HG03460 (cell line): ENCODE measurements around the gene ZBTB42.

Source experiments
- ATAC-seq: cut with Tn5 transposase; IDR thresholded peaks from one replicate; pipeline ENCODE4 v1.9.1; 2021; ENCODE audit not compliant: unreplicated experiment

Gene ZBTB42

GRCh38 chr14:104794631-104794992 is 6.3 kb upstream of the ZBTB42 start:
- ATAC-seq = no peak

- ATAC-seq = no peak
Measured at GRCh38 chr14:104794993-104795780, 5.7 kb upstream of the ZBTB42 start, which contains the start of gene AKT1. Gene AKT1, minus strand, starts transcription at chr14:104795748. Its CDS starts 3,105 bp downstream, at chr14:104792643.

- no peak for ATAC-seq
Measured at GRCh38 chr14:104795781-104796686, 4.9 kb upstream of the ZBTB42 start.

- no peak for ATAC-seq
Measured at GRCh38 chr14:104796687-104797081, 4.2 kb upstream of the ZBTB42 start.

- ATAC-seq = no peak
Measured at GRCh38 chr14:104797115-104798044, 3.5 kb upstream of the ZBTB42 start.

GRCh38 chr14:104798300-104799243 is 2.3 kb upstream of the ZBTB42 start:
- no peak for ATAC-seq

- ATAC-seq = no peak
Measured at GRCh38 chr14:104799244-104800014, 1.5 kb upstream of the ZBTB42 start.

GRCh38 chr14:104800015-104800770 is 708 bp upstream of the ZBTB42 start:
- ATAC-seq = peak; percentile 47

GRCh38 chr14:104801520-104802393 is 856 bp downstream of the ZBTB42 start:
- ATAC-seq = no peak

GRCh38 chr14:104802394-104803184 is 1.7 kb downstream of the ZBTB42 start:
- ATAC-seq = no peak

- ATAC-seq = no peak
Measured at GRCh38 chr14:104803280-104803911, 2.5 kb downstream of the ZBTB42 start.

GRCh38 chr14:104803912-104804410 is 3.1 kb downstream of the ZBTB42 start:
- ATAC-seq = no peak

GRCh38 chr14:104804481-104805325 is 3.8 kb downstream of the ZBTB42 start:
- no peak for ATAC-seq

- ATAC-seq = no peak
Measured at GRCh38 chr14:104805326-104805678, 4.4 kb downstream of the ZBTB42 start.
